Activated CD8-positive, alpha-beta memory T cell treated with anti-CD3 and anti-CD28 coated beads for 24 hours (primary cell): ENCODE results near the gene AP2A1.

ENCODE experiments used
- DNase-seq: peaks from one replicate; pipeline ENCODE4 v3.0.0-alpha.2; 2020

Gene AP2A1

DNA sequence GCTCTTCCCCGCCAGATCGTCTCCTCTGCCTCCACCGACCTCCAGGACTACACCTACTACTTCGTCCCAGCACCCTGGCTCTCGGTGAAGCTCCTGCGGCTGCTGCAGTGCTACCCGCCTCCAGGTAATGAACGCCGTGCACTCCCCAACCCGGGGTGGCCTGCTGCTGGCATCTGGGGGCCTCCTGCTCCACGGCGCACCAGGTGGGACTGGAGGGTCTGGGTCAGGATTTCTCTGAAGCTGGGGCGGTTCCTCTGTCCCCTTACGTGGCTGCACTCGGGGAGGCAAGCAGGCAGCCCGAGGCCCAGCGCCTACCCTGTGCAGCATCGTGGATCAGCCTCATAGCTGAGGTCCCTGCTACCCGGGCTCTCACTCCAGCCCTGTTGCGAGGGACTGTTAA, 28.8 kb downstream of the AP2A1 start:
- no peak for DNase-seq

DNA sequence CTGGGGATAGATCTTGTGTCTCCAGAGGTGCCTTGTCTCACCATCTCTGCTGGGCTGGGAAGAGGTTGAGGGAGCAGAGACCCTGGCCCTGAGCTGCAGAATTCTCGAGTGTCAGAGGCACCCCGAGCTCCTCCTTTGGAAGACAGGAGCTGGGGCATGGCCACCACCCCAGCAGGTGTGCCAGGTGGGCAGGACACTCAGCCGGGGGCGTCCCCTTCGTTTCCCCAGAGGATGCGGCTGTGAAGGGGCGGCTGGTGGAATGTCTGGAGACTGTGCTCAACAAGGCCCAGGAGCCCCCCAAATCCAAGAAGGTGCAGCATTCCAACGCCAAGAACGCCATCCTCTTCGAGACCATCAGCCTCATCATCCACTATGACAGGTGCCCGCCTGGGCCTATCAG, 31.8 kb downstream of the AP2A1 start:
- DNase-seq: no peak

DNA sequence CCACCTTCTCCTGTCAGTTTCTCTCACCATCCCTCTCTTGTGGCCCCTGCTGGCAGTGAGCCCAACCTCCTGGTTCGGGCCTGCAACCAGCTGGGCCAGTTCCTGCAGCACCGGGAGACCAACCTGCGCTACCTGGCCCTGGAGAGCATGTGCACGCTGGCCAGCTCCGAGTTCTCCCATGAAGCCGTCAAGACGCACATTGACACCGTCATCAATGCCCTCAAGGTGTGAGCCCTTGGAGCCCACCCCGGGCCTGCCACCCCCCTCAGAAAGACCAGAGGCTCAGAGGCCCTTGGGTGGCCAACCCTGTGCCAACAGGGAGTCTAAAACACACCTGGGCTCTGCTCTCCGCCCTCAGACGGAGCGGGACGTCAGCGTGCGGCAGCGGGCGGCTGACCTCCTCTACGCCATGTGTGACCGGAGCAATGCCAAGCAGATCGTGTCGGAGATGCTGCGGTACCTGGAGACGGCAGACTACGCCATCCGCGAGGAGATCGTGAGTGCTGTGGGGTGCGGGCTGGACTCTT, 32.5 kb downstream of the AP2A1 start:
- DNase-seq: no peak

DNA sequence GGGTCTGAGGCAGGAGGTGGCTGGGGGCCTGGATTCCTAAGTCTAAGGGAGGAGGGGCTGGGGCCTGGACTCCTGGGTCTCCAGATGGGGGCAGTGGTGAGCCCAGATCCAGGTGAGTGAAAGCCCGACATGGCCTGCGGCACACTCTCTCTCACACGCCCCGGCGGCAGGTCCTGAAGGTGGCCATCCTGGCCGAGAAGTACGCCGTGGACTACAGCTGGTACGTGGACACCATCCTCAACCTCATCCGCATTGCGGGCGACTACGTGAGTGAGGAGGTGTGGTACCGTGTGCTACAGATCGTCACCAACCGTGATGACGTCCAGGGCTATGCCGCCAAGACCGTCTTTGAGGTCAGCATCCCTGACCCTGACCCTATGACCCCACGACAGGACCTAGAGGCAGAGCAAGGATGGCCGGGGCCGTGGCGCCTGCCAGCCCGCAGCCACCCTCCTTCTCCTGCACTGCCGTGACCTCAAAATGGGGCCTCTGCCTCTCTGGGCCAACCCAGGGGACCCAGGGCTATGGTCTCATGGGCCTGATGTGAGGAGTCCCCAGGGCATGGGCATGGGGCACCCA, 33.1 kb downstream of the AP2A1 start:
- no peak for DNase-seq

DNA sequence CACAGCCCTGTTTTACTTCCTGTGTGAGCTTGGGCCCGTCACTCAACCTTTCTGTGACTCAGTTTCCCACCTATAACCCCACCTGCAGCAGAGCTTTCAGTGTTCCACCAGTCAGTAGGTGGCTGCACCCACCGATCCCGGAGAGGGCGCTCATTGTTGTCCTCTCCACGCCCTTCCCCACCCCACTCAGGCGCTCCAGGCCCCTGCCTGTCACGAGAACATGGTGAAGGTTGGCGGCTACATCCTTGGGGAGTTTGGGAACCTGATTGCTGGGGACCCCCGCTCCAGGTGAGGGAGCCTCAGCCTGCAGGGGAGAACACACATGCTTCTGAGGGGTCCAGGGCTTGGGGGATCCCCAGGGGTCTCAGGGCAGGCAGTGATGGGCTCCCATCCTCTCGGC, 34.0 kb downstream of the AP2A1 start:
- no peak for DNase-seq

DNA sequence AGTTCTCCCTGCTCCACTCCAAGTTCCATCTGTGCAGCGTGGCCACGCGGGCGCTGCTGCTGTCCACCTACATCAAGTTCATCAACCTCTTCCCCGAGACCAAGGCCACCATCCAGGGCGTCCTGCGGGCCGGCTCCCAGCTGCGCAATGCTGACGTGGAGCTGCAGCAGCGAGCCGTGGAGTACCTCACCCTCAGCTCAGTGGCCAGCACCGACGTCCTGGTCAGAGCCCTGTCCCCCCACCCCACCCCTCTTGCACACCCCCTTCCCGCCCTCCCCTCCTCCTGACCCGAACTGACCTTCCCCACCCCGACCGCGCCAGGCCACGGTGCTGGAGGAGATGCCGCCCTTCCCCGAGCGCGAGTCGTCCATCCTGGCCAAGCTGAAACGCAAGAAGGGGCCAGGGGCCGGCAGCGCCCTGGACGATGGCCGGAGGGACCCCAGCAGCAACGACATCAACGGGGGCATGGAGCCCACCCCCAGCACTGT, 34.6 kb downstream of the AP2A1 start:
- no peak for DNase-seq

DNA sequence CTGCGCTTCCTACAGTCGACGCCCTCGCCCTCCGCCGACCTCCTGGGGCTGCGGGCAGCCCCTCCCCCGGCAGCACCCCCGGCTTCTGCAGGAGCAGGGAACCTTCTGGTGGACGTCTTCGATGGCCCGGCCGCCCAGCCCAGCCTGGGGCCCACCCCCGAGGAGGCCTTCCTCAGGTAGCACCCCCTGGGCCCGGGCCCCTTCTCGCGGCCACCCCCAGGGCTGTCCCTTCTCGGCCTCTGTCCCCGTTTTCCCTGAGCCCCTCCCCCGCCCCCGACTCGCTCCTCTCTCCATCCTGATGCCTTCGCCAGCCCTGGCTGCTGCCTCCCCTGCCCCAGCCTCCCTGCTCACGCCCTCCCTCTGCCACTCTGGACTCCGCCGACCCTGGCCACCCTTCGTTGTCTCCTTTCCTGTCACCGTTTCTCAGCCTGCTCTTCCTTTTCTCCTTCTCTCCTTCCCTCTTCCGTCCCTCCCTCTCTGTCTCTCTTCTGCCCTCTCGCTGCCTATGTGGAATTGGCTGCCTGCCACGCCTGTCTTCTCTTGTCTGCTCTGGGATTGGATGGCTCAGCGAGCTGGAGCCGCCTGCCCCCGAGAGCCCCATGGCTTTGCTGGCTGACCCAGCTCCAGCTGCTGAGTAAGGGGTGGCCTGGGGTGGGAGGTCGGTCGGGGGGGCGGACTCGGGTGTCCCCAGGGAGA, 35.3 kb downstream of the AP2A1 start:
- DNase-seq: no peak

DNA sequence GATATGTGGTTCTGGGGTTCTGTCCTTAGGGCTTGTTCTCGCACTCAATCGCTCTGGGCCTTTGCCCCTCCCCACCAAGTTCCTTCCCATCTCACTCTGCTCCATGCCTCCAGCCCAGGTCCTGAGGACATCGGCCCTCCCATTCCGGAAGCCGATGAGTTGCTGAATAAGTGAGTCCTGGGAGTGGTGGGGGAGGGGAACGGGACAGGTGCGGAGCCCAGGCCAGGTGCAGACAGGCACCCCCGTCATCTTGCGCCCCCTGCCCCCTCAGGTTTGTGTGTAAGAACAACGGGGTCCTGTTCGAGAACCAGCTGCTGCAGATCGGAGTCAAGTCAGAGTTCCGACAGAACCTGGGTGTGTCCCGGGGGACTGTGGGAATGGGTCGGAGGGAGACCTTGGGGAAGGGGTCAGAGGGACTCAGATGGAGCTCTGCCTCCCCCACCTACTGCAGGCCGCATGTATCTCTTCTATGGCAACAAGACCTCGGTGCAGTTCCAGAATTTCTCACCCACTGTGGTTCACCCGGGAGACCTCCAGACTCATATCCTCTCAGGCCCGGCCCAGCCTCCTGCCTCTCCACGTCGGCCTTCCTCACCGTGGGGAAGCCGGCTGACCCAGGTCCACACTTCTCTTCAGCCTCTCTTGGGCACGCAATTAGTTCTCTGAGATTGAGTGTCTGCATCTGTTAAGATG, 36.2 kb downstream of the AP2A1 start:
- DNase-seq: no peak

DNA sequence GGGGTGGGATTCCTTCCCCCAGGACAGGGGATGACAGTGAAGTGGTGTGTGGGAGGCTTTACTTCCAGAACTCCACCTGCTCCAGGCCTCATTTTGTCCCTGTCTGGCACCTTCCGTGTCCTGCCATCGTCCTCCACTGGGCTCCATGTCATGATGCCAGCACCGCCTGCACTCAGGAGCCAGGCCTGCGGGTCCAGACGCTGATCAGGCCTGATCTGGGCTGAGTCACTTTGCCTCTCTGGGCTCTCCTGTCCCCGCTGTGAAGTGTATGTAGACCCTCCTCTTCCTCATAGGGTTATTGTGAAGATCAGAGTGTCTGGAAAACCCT, 36.7 kb downstream of the AP2A1 start:
- no peak for DNase-seq

DNA sequence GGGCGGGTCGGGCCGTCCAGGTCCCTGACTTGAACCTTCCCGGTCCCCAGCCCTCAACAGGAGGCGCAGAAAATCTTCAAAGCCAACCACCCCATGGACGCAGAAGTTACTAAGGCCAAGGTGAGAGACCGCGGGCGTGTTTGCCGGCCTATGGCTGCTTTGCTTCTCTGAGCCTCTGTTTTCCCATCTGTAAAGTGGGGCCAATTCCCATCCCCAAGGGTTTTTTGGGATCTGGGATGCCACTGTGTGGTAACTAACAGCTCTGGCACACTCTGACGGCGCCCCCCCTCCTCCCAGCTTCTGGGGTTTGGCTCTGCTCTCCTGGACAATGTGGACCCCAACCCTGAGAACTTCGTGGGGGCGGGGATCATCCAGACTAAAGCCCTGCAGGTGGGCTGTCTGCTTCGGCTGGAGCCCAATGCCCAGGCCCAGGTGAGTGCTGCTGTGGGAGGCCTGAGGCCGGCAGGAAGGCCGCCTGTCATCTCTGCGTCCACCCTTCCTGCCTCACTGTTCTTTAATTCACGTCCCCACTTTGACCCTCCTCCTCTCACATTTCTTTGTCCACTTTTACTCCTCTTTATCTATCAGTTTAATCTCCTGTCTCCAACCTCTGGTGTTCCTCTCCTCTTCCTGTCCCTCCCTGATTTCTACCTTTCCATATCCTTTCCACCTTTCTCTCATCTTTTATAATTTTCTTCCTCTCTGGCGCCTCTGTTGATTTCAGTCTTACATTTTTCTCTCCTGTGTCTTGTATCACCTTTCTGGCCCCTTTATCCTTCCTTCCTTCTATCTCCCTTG, 39.2 kb downstream of the AP2A1 start:
- no peak for DNase-seq

DNA sequence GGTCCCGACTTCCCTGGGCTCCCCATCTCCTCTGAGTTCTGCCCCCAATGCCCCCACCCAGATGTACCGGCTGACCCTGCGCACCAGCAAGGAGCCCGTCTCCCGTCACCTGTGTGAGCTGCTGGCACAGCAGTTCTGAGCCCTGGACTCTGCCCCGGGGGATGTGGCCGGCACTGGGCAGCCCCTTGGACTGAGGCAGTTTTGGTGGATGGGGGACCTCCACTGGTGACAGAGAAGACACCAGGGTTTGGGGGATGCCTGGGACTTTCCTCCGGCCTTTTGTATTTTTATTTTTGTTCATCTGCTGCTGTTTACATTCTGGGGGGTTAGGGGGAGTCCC, 39.8 kb downstream of the AP2A1 start:
- DNase-seq: no peak

DNA sequence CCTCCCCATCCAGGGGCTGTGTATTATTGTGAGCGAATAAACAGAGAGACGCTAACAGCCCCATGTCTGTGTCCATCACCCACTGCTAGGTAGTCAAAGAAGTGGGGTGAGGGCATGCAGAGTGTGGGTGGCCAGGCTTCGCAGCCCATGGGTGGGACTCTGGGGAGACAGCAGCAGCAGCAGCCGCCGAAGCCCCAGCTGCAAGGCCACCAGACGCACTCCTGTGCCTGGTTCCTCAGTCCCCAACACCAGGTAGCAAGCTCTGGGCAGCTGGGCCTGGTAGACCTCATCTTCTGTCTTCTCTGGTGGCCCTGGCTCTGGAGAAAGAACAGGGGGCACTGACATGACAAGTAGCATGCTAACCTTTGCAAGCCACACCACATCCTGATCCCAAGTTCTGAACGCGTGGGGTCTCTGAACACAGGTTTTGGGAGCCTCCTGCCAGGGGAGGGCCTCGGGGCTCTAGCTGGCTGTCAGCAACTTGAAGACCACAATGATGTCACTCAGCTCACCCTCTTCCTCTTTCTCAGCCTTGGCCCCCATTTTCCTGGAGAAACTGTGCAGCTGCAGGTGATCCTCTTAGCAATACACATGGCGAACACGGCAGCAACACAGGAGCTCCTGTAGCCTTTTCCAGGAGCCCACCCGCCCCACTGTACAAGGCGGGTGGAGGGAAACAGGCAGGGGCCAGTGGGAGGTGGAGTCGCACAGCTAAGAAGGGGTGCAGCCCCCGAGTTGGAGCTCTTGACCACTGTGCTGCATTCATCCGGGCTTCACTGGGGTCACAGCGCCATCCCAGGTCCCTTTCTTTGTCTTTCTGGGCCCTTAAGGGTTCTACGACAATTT, 40.5 kb downstream of the AP2A1 start:
- no peak for DNase-seq

DNA sequence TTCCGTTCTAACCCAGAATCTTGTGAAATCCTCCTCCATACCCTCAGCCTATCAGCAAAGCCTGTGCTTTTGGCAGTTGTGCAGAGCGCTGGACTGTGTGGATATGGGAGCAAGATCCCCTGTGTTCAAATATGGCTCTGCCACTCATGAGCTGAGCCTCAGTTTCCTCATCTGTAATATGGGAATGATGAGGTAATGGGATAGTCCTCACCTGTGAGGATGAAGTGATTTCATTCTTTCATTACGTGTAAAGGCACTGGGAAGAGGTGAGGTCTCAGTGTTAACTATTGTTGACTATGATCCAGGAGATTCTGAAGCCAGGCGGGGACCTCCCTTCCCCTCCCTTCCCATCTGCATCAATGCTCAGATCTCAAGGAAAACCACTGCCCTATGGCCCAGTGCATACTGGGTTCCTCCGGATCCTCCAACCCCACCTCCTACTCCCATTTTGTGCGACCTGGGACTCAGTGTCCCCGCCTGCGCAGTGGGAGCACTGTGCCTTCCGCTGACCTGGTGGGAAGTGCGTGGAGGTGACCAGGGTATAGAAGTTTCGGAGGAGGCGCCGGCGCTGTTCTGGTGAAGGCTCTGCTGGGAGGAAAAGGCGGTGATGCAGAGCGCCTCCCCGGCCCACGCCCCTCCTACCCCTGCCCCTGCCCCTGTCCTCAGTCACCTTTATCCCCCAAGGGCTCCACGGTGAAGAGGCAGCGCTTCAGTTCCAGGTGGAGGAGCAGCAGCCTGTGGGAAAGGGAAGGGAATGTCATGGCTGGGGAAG, 41.3 kb downstream of the AP2A1 start:
- no peak for DNase-seq

DNA sequence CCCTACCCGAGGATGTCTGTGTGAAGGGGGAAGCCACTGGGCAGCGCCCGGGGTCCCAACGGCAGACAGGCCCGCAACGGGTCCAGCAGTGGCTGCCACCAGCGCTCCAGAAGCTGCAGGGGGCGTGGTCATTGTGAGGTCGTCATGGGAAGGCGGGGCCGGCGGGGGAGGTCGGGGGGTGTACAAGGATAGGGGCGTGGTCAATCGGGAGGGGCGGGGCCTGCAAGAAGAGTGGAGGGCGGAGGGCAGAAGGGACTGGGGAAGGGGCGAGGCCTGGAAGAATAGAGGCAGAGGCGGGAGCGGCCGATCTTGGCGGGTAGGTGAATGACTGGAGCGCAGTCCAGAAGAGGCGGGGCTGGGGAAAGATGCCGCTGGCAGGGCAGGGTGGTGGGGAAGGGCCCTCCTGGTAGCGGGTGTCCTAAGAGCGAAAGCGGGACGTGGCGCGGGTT, 41.9 kb downstream of the AP2A1 start:
- DNase-seq: peak; percentile 87

DNA sequence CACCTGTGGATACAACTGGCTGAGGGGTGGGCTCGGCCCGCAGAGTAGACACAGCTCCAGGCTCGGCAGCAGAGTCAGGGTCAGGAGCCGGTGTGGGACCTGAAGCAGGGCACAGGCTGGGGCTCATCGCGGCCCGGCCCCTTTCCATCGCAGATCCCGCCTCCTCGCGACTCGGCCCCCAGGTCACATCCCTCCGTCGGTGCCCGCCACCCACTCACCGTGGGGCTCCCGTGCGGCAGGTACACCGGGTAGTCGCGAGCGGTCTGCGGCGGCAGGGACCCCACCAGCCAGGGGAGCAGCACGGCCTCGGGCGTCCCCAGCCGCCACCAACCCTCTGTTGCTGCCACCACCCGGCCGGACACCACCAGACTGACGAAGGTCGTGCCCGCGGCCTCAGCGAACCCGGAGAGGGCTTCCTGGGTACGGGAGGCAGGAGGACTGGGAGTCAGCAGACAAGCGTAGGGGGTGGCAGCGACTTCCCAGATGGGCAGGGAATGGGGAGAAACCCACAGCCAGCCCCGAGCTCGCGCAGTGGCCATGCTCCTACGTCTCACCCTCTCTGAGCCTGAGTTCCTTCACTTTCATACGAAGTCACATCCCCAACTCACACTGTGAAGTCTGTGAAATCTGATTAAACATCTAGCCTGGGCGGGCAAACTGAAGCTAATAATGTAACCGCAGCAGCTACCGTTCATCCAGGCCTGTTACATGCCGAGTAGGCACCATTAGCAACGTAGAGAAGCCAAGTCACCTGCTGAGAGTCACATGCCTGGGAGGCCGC, 42.5 kb downstream of the AP2A1 start:
- DNase-seq: peak; percentile 79

DNA sequence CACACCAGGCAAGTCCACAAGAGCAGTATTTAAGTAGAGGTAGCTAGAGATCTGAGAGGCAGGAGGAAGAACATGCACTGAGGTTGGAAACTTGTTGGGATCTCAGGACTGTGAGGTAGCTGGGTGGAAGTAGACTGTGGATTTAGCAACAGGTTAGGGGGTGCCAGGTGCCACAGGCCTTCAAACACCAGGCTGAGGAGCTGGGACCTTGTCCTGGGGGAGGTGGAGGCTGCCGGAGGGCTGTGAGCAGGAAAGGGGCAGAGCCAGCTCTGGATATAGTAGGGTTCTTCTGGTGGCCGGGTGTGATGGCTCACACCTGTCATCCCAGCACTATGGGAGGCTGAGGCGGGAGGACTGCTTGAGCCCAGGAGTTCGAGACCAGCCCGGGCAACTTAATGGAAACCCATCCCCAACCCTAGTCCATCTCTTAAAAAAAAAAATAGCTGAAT, 43.2 kb downstream of the AP2A1 start:
- no peak for DNase-seq

DNA sequence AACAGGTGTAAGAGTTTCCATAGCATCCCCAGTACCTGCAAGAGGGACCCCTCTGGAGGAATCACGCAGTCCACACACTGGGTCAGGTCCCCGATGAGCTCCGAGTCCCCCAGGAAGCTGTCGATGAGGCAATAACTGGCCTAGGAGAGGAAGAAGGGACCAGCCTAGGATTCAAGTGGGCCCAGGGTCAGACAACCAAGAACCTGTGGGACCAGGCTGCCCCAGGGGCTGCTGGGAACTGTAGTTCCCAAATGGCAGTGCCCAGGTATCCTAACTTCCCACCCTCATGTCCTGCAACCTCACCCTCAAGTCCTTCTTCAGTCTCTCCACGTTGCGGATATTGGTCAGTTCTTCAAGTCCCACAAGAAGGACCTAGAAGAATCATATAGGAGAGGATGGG, 44.5 kb downstream of the AP2A1 start:
- no peak for DNase-seq

DNA sequence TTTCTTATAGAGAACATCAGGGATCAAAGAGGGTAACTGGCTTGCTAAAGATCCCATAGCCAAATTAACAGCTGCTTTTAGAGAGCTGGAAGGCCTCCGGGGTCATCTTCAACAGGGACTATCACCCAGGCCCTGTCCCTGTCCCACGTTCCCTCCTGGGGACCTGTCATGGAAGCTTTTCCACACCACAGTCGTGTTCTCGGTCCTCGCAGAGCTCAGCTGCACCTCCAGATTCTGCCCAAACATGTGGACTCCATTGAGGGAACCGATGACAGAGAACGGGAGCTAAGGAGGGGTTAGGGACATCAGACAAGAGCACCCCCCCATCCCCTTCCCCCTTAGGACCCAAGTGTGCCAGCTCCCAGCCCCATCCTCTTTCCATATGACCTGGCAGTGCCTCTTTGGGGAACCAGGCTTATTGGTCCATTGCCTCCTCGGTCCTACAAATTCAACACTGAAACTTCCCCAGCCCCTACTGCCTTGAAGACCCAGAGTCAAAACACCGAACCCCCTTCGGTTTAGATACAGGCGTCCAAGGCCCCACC, 45.7 kb downstream of the AP2A1 start:
- DNase-seq: no peak

DNA sequence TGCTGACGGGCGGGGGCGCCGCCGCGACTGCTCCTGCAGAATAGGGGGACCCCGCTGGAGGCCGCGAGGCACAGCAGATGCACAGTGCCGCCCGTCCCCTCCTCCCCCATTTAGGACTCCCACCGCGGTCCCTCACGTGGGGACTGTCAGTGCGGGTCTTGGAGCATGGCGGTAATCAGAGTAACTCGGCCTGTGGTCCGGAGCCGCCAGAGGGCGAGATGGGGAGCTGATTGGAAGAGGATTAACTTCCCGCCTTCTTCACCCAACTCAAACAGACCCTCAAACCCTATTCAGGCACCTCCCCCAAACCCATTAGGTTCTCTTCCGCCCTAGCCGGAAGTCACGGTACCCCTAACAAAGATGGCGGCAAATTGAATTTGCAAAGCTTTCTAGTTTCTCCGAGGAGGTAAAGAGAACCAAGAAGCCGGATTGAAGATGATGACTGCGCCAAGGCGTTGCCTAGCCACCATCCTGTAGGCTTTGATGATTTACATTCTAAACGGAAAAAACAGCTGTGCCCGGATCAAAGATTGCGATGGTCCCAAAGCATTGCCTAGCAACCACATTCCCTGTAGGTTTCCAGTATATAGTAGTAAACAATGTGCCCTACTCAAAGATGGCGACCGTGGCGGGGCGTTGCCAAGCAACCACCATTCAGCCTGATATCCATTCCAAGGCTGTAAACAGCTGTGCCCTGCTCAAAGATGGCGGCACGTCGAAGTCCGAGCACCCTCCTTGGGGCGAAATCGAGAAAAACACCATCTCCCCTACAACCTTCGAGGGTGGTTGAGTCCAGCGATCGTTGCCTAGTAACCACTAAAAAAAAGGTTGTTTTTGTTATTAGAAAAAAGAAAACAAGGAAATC, 46.4 kb downstream of the AP2A1 start, which contains the start of gene FUZ:
TSS of gene FUZ (minus strand) at position 296 of the 865 bp plus-strand sequence. CDS start at position 110, 186 bp downstream.
- peak; percentile 91 for DNase-seq
